Common myeloid progenitor, CD34-positive (primary cell): ENCODE measurements around the gene DOP1B.

Source experiments
- CTCF ChIA-PET: fragments of 350-600 bp; sonication (Branson Sonifier 250); formaldehyde crosslinking; loops from one replicate; lab custom pipeline; 2021; ENCODE audit warnings: antibody characterized with exemption; lab: Charles Lee
- POLR2A ChIA-PET: fragments of 350-600 bp; sonication (Branson Sonifier 250); formaldehyde crosslinking; loops from one replicate; lab custom pipeline; 2021; ENCODE audit warnings: antibody characterized with exemption; lab: Charles Lee
- DNase-seq, 3 donors: peaks; one replicate each; pipeline versions ENCODE4 v3.0.0 to v3.0.0-alpha.2; 2013
- H3K27ac ChIP-seq, 2 experiments: 1 replicate in 1 of 2; 2 replicates in 1 of 2; pipeline ENCODE4 v1.7.0; 2013; ENCODE audit warnings: inconsistent platforms in 2 of 2, low read length in 2 of 2, mild to moderate bottlenecking in 2 of 2, low read depth in 1 of 2, moderate library complexity in 1 of 2; ENCODE audit not compliant: severe bottlenecking in 2 of 2, insufficient read depth in 1 of 2, poor library complexity in 1 of 2
- H3K27me3 ChIP-seq, 5 experiments: replicated peaks in 2 of 5; 1 replicate in 3 of 5; 2 replicates in 2 of 5; pipeline versions ENCODE4 v1.6.1 to v1.7.0; 2013; ENCODE audit warnings: low read length in 4 of 5, mild to moderate bottlenecking in 2 of 5, moderate library complexity in 2 of 5, inconsistent platforms in 1 of 5; ENCODE audit not compliant: insufficient read depth in 5 of 5, control insufficient read depth in 4 of 5
- H3K36me3 ChIP-seq, 4 experiments: 1 replicate in 2 of 4; 2 replicates in 2 of 4; pipeline versions ENCODE4 v1.6.1 to v1.7.0; 2013; ENCODE audit warnings: low read length in 3 of 4, control low read depth in 1 of 4, mild to moderate bottlenecking in 1 of 4; ENCODE audit not compliant: control insufficient read depth in 4 of 4, insufficient read depth in 4 of 4
- H3K4me1 ChIP-seq, 4 experiments: 1 replicate in 3 of 4; 2 replicates in 1 of 4; pipeline versions ENCODE4 v1.6.1 to v1.7.1; 2013; ENCODE audit warnings: low read length in 3 of 4, mild to moderate bottlenecking in 3 of 4, control low read depth in 1 of 4, inconsistent platforms in 1 of 4, moderate library complexity in 1 of 4; ENCODE audit not compliant: control insufficient read depth in 4 of 4, insufficient read depth in 4 of 4; ENCODE audit errors: control extremely low read depth in 1 of 4
- H3K4me3 ChIP-seq, 7 experiments: 1 replicate in 4 of 7; 2 replicates in 3 of 7; pipeline versions ENCODE4 v1.5.1 to v1.7.0; 2013; ENCODE audit warnings: mild to moderate bottlenecking in 7 of 7, low read length in 6 of 7, moderate library complexity in 6 of 7, inconsistent platforms in 2 of 7, low read depth in 2 of 7, control low read depth in 1 of 7; ENCODE audit not compliant: insufficient read depth in 4 of 7, control insufficient read depth in 1 of 7; ENCODE audit errors: extremely low read depth in 1 of 7
- H3K9me3 ChIP-seq, 5 experiments: 1 replicate in 4 of 5; 2 replicates in 1 of 5; pipeline versions ENCODE4 v1.6.1 to v1.7.1; 2013; ENCODE audit warnings: low read length in 4 of 5, mild to moderate bottlenecking in 2 of 5, inconsistent platforms in 1 of 5, low read depth in 1 of 5, moderate library complexity in 1 of 5; ENCODE audit not compliant: control insufficient read depth in 4 of 5, insufficient read depth in 2 of 5; ENCODE audit errors: control extremely low read depth in 1 of 5
- WGBS: methylation state at CpG from one replicate; pipeline ENCODE4 v1.1.5; 2013; ENCODE audit not compliant: insufficient coverage; 5-methylcytosine and 5-hydroxymethylcytosine counted together

The DOP1B gene

DNA sequence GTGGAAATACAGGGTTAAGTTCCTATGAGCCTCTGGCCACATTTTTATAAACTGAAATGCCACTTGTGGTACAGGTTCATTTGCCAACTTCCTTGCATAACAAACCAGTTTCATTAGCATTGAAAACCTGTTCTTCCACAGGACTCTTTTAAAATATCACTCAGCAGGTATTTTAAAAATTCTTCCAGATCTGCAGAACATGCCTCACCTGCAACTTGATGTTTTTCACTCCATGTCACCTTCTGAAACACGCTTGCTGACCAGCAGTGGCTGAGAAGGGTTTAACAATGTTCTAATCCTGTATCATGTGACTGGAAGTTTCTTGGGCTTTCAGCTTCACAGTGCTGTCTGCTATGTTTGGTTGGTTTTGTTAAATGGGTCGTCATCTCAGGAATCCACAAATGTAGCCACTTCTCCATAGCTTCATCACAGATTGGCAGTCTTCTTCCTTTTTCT lies 39.3 kb upstream of the DOP1B start:
- H3K4me1 ChIP-seq, result peaks cover 0 to 11% (median 6%) of the 10 kb centered on the region in 4 experiments
- H3K27ac ChIP-seq, result no peak overlapping the region
- no peak overlapping the region for H3K4me3 ChIP-seq
- ChIA-PET POLR2A (no interaction called here), CTCF (no interaction called here)
- 89% methylated on average over 1 of the region's 2 CpGs for WGBS
- peaks cover 0 to 4% (median 0%) of the 10 kb centered on the region in 5 experiments for H3K9me3 ChIP-seq
- no peak for DNase-seq
- H3K36me3 ChIP-seq, result no peaks in the 10 kb centered on the region
- no peaks in the 10 kb centered on the region for H3K27me3 ChIP-seq

DNA sequence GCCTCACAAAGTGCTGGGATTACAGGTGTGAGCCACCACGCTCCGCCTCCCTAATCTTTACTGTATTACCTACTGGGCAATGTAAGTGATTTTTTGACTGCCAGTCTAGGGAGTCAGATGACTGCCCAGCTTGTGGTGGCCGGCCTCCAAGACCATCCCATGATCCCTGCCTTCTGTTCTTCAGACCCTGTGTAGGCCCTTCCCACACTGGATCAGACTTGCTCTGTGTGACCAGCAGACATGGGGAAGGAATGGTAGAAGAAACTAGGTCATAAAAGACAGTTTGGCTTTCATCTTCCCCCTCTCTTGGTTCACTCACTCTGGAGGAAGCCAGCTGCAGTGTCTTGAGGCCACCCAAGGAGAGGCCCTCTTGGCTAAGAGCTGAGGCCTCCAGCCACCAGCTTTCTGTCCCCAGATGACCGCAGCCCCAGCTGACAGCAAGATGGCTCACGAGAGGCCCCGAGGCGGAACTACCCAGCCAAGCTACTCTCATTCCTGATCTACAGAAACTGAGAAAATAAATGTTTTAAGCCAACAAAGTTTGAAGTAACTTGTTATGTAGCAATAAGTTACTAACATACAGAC lies 36.2 kb upstream of the DOP1B start:
- Histone ChIP-seq H3K4me1 (no peaks in the 10 kb centered on the region), H3K27ac (no peak overlapping the region), H3K27me3 (no peaks in the 10 kb centered on the region), H3K36me3 (no peaks in the 10 kb centered on the region), H3K4me3 (no peak overlapping the region), H3K9me3 (peaks cover 0 to 4% (median 0%) of the 10 kb centered on the region in 5 experiments)
- CTCF ChIA-PET, result interaction anchor here (0.7 to 1.3 kb wide), 2 partner anchors 9 to 16 kb away, joined by 3 read pairs; no protein-coding TSS in a partner anchor
- POLR2A ChIA-PET, result no interaction called here
- 100% methylated on average over 4 of the region's 7 CpGs for WGBS
- no peak for DNase-seq

DNA sequence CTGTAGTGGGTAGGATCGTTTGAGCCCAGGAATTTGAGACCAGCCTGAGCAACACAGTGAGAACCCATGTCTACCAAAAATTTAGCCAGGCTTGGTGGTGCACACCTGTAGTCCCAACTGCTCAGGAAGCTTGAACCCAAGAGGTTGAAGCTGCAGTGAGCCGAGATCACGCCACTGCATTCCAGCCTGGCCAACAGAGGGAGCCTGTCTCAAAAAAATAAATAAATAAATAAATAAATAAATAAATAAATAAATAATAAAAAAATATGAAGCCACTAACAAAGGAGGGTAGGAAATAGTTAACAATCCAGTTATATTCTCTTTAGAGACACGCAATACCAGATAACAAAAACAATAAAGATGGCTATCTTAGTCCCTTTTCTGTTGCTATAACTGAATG lies 33.6 kb upstream of the DOP1B start:
- Histone ChIP-seq H3K27me3 (no peaks in the 10 kb centered on the region), H3K4me1 (peaks cover 0 to 6% (median 1%) of the 10 kb centered on the region in 4 experiments), H3K27ac (no peak overlapping the region), H3K9me3 (no peaks in the 10 kb centered on the region), H3K36me3 (no peaks in the 10 kb centered on the region), H3K4me3 (no peak overlapping the region)
- 50% methylated on average over 1 of the region's 4 CpGs for WGBS
- ChIA-PET CTCF (interaction anchor here (1.0 to 1.1 kb wide), 3 partner anchors 26 to 72 kb away, joined by 3 to 4 read pairs (median 3); no protein-coding TSS in a partner anchor), POLR2A (no interaction called here)
- no peak for DNase-seq

DNA sequence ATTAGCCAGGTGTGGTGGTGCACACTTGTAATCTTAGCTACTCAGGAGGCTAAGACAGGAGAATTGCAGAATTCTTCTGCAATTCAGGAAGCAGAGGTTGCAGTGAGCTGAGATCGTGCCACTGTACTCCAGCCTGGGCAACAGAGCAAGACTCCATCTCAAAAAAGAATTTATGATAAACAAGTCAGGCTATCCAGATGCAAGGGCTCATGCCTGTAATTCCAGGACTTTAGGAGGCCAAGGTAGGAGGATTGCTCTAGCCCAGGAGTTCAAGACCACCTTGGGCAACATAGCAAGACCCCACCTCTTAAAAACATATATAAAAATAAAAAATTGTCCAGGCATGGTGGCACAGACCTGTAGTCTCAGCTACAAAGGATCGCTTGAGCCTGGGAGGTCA lies 32.2 kb upstream of the DOP1B start:
- Histone ChIP-seq H3K27ac (no peak overlapping the region), H3K4me3 (no peak overlapping the region), H3K4me1 (peaks cover 0 to 10% (median 6%) of the 10 kb centered on the region in 4 experiments), H3K9me3 (no peaks in the 10 kb centered on the region), H3K27me3 (no peaks in the 10 kb centered on the region), H3K36me3 (no peaks in the 10 kb centered on the region)
- DNase-seq, result no peak
- ChIA-PET POLR2A (no interaction called here), CTCF (interaction anchor here (0.7 to 1.8 kb wide), 5 partner anchors 10 to 51 kb away, joined by 3 to 6 read pairs (median 3); no protein-coding TSS in a partner anchor)
- 100% methylated on average over 1 of the region's 2 CpGs for WGBS

DNA sequence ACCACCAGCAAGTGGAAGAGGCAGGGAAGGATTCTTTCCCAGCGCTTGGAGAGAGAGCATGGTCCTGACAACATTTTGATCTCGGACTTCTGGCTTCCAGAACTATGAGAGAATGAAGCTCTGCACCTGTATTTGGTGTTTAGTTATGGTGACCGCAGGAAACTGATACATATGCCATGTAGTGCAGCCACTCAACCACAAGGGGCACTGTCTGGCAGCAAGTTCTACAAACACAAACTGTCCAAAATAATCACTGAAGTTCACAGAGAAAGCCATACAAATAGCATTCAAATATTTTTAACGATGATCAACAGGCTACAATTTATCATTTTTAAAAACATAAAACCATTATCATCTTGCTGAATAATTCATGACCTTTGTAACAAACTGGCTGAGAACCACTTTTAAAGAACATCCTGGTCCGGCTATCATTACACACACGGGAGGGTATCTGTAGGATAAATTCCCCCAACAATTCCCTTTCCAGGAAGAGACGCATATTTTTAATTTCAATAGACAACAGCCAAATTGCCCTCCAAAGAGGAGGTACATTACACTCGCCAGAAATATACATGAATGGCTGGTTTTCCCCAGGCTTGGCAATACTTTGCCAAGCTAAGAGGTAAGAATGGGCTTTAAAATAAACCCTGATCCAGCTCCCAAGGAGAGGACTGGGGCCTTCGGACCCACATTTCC lies 31.0 kb upstream of the DOP1B start:
- CTCF ChIA-PET, result interaction anchor here (1.0 to 3.0 kb wide), 9 partner anchors 9 to 143 kb away, joined by 3 to 10 read pairs (median 3); no protein-coding TSS in a partner anchor
- peak; percentile 56 to 79 (median 76) for DNase-seq

DNA sequence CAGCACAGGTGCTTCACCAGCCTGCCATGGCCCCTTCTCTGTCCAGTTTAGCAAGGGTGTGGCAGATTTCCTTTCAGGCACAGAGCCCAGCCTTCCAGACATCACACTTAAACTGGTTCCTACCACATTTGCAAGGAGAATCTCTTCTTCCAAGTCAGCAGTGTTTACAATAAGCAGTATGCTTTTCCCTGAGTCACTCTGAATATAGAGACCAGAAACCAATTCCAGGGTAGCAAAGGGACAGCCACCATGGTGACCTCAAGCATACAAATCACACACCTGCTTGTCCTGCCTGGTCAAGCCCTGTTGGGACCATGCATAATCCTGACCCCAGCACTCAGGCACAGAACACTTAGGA lies 30.4 kb upstream of the DOP1B start:
- Histone ChIP-seq H3K4me1 (peaks cover 0 to 19% (median 14%) of the 10 kb centered on the region in 4 experiments), H3K4me3 (no peak overlapping the region), H3K27ac (no peak overlapping the region), H3K9me3 (no peaks in the 10 kb centered on the region), H3K36me3 (no peaks in the 10 kb centered on the region), H3K27me3 (no peaks in the 10 kb centered on the region)
- POLR2A ChIA-PET, result no interaction called here
- no peak for DNase-seq
- CTCF ChIA-PET, result interaction anchor here (1.1 to 3.0 kb wide), 6 partner anchors 10 to 85 kb away, joined by 3 to 10 read pairs (median 4); no protein-coding TSS in a partner anchor

More for the DNA sequence above, 31.0 kb upstream of the DOP1B start:
- POLR2A ChIA-PET, result no interaction called here
- Histone ChIP-seq H3K27ac (no peak overlapping the region), H3K36me3 (no peaks in the 10 kb centered on the region), H3K27me3 (no peaks in the 10 kb centered on the region), H3K4me1 (peaks cover 0 to 17% (median 13%) of the 10 kb centered on the region in 4 experiments), H3K4me3 (no peak overlapping the region), H3K9me3 (no peaks in the 10 kb centered on the region)
- WGBS, result 38% methylated on average over 7 of the region's 9 CpGs

DNA sequence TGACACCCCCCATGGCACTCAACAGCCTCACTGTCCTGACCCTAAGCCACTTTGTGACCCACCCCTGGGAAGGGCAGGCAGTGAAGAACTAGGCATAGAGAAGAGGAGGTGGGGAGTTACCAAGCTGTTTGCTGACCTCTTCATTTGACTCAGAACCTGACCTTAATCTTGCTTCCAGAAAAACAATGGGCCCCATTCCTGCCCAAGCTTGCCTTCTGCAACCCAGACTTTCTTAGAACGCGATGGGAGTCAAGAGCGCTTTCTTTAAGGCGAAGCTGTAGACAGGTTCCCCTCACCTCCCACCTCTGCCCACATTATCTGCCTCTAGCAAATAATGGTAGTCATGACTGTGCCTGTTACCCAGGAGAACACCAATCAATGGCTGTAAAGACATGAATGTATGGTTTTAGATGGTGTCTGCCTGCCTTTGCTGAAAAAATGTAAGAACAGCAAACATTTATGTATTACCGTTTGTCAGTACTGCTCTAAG lies 30.0 kb upstream of the DOP1B start:
- no peak overlapping the region for H3K27ac ChIP-seq
- no peaks in the 10 kb centered on the region for H3K27me3 ChIP-seq
- no peak for DNase-seq
- peaks cover 0 to 19% (median 14%) of the 10 kb centered on the region in 4 experiments for H3K4me1 ChIP-seq
- ChIA-PET POLR2A (no interaction called here), CTCF (interaction anchor here (1.1 to 3.0 kb wide), 8 partner anchors 10 to 84 kb away, joined by 3 to 10 read pairs (median 4); no protein-coding TSS in a partner anchor)
- H3K4me3 ChIP-seq, result no peak overlapping the region
- no peaks in the 10 kb centered on the region for H3K9me3 ChIP-seq
- no peaks in the 10 kb centered on the region for H3K36me3 ChIP-seq
- 100% methylated on average over 4 of the region's 5 CpGs for WGBS
